Endothelial cell of hepatic sinusoid (primary cell): ENCODE results near the gene ZNF423.

Experiments used
- in situ Hi-C: cut with HindIII; loops from 2 replicates; pipeline ENCODE4 v1.10.0; 2017; ENCODE audit warnings: low sequenced_read_pairs

ZNF423 gene

DNA sequence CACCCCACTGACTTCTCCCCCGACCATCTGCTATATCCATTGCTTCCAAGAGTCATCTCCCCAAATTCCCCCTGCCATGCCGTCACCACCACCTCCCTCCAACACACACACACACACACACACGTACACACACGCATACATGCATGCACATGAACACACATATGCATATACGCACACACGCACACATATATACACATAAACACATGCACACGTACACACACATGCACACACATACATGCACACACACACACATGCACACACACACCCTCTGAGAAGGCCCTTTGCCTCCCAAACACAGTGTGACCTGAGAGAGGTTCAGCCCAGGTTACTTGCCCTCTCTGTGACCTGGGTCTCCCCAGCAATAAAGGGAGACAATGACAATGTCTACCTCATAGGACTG, 95.1 kb downstream of the ZNF423 start:
- in situ Hi-C loops = no loop called here

- in situ Hi-C loops = loop anchor here (5.0 kb wide), 1 partner anchor 45 kb away; no protein-coding TSS in a partner anchor
These were observed 98.3 kb downstream of the ZNF423 start for GRCh38 chr16:49757559-49758069.

GRCh38 chr16:49756775-49757558, 98.9 kb downstream of the ZNF423 start:
- in situ Hi-C loops = loop anchor here (5.0 kb wide), 1 partner anchor 45 kb away; no protein-coding TSS in a partner anchor

- in situ Hi-C loops = loop anchor here (5.0 kb wide), 1 partner anchor 44 kb away; no protein-coding TSS in a partner anchor
These were observed 100.0 kb downstream of the ZNF423 start for GRCh38 chr16:49755716-49756505.

DNA sequence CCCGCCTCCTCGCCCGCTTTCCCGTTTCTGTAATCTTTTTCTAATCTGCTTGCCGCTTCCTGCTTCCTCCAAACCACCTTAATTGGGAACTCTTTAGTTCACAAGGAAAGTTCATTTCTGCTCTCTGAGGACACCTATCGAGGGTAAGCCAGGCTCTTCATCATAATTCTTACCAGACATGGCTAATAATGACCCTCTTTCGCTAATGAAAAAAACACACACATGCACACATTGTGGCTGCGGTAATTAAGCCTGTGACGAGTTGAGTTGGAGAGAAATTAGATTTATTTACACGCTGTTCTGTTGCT, 100.6 kb downstream of the ZNF423 start:
- in situ Hi-C loops = loop anchor here (5.0 kb wide), 1 partner anchor 43 kb away; no protein-coding TSS in a partner anchor

DNA sequence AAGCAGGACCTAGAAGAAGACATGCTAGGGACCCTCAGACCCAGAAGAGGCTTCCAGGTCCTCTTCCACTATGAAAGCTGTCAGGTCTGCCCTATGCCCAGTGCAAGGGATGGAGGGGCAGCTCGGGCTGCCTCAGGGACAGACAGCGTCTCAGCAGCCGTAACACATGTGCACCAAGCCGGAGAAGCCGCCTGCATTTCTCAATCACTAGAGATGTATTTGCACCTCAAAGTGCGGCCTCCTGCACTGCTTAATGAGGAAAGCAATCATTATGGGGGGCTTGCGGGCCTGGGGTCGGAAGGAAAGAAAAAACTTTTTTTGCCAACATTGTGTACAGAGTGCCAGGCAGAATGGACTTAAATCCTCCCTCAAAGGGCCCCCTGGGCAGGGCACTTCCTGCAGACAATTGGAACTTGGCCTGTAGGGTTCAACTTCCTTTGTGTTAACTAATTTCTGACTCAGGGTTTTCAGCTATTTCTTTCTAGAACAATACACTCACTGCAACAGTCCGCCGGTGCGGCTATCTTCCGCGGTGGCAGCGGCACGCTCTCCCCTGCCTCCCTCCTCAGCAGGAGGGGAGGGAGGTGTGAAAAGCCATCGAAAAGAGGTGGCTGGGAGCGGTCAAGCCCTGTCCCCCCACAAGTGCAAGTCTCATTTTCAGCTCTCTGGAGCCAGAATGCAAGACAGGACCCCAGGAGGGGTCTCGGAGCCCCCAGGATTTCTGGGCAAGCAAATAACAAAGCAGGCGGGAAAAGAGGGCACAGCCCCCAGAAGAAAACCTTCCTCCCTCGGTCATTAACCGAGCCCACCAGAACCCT, 101.2 kb downstream of the ZNF423 start:
- in situ Hi-C loops = loop anchor here (5.0 kb wide), 1 partner anchor 42 kb away; no protein-coding TSS in a partner anchor

DNA sequence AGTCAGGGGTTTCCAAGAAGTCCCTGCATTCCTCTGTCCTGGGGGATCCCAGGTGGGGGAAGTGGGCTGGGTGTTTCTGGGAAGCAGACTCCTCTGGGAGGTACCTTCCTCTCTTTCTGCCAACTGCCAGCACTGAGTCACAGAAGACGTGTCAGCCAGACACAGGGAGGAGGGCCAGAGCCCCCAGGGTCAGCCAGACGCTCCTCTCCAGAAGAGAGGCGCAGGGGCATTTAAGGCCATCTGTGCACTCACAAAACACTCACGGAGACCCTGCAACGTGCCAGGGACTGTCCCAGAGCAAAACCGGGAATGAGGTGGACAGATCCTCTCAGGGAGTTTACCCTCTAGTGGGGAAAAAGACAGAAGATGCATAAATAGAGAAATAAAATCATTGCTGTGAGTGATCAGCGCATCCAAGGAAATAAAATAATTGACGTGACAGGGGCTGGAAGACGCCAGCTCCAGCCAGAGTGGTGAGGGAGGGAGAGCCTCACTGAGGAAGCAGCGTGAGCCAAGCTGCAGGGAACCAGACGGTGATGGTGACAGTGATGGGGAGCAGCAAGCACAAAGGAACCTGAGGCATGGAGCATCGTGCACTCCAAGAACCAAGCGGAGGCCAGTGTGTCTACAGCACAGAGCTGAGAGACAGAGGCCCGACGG, 105.4 kb downstream of the ZNF423 start:
- in situ Hi-C loops = no loop called here

DNA sequence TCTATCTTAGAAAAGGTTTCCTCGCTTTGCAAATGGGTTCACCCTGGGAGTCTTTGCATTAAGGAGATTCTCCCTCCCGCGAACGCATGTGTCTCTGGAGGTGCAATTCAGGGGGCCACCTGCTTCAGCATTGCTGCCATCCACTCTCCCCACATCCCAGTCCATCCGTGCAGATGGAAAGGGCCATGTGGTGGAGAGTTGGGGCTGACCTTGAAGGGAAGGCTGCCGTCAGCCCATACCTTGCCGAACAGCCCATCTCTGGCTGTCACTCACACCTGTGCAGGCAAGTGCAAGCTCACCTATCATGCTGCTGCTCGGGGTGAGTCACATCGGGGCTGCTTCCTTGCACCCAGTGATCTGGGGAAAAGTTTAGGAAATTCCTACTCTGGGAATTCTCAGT, 106.1 kb downstream of the ZNF423 start:
- in situ Hi-C loops = no loop called here

- in situ Hi-C loops = no loop called here
These were observed 107.6 kb downstream of the ZNF423 start for GRCh38 chr16:49748322-49748721.

GRCh38 chr16:49747654-49748053, 108.3 kb downstream of the ZNF423 start:
- in situ Hi-C loops = no loop called here

- in situ Hi-C loops = no loop called here
These were observed 109.4 kb downstream of the ZNF423 start for GRCh38 chr16:49746545-49746944.

DNA sequence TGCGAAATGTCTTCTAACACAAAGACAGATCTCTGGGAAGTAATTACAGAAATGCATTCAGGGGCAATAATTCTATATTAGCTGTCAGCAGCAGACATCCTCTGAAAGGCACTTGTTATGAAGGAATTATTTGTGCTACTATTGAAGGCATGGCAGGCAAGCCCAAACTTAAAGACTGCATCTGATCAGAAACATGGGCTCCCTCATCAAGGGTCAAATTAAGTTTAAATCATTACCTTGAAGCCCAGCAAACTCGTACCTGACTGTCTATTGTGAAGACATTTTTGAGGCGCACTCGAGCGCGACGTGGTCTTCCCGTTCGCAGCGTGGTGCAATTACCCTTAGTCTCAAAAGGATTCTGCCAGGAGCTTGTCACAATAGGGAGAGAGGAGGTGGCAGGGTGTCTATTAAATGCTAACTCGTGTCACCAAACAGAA, 110.6 kb downstream of the ZNF423 start:
- in situ Hi-C loops = no loop called here

DNA sequence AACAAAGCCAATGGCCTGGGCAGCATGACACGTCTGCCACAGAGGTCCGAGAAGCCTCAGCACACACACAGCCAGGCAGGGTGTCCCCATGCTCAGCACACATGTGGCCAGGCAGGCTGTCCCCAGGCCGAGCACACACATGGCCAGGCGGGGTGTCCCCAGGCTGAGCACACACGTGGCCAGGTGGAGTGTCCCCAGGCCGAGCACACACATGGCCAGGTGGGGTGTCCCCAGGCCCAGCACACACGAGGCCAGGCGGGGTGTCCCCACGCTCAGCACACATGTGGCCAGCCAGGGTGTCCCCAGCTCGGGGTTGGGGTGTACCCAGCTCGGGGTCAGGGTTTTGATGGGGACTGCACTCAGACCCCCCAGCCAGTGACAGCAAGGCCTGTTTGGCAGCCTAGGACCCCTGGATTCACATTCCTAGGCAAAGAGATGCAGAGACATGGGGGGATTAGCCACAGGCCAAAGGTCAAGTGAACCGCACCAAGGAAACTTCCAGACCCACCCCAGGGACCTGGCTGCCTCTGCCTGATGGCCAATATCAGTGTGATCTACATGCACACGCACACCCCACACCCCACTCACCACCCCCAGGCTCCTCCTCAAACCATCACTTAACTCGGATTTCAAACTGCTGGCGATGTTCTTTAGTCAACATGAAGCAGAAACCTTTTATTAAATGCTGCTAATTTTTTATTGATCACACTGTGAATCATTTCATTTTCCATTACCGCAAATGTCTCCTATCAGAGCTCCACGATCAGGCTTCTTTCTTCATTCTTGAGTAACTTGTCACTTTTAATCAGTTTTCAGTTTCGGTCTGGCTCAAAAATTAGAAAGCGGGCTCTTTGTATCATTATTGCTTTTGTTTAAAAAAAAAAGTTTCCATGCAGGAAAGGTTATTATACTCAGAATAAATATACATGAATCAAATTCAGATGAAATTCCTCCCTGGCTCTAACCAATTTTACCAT, 111.4 kb downstream of the ZNF423 start:
- in situ Hi-C loops = no loop called here

DNA sequence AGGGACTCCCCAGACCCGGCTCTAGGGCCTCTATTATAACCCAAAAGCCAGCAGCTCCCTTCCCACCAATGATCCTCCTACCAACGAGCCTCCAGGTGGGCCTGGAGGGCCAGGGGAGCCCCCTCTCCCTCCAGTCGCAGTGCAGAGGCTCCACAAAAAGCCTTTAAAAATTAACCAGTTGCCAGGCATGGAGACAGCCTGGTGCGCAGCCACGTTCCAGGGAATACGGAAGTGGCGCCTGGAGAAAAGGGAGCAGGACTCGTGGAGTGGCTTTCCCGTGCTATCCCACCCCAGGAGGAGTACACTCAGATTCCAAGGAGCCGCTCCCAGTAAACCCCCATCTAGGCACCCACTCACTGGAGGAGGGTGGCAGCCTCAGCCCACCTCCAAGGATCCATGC, 112.3 kb downstream of the ZNF423 start:
- in situ Hi-C loops = no loop called here

- in situ Hi-C loops = no loop called here
These were observed 112.8 kb downstream of the ZNF423 start for GRCh38 chr16:49743203-49743464.

DNA sequence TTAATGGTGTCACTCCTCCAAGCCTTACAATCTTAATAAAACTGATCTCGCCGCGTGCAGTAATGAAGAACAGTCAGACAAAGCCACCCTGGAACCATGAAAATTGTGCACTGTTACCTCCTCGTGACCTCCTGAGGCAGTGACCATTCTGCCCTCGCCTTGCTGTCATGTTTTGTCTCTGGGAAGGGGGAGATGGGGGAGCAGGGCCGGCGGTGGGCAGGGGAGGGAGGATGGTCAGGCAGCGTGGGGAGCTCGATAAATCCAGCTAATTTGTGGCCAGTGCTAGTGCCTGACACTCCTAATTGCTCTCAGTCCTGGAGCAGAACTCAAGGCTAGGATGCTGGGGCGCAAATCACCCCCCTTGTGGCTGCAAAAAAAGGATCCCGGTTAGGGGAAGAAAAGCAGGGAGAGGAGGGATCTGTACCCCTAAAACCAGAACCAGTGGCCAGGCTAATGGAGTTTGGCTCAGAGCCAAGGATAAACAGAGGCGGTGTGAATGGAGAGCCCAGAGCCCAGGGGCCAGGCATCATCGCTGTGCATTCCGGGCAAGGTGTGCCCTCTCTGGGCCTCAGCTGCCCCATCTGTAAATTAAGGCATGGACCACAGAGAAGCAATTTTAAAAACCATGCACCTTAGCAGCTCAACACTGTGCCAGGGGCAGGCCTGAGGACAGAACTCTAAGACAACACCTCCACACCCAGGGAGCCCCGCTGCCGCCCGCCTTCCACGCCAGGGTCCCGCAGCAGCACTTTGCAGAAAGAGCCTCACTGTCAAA, 113.3 kb downstream of the ZNF423 start:
- in situ Hi-C loops = no loop called here

- in situ Hi-C loops = no loop called here
These were observed 115.7 kb downstream of the ZNF423 start for GRCh38 chr16:49740256-49740655.

DNA sequence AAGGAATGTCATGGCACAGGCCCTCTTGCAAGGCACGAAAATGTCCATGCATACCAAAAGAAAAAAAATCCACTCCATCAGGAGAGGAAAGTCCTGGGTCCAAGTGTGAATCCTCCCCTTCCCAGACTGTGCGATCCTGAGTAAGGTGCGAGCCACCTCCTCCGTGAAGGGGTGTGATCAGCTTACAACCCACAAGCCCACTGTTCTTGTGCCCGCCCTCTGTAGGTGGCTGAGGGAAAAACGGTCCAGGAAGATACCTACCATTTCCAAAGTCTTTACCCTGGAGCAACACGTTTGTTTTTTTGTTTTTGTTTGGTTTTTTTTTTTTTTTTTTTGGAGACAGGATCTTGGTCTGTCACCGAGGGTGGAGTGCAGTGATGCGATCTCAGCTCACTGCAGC, 116.5 kb downstream of the ZNF423 start:
- in situ Hi-C loops = no loop called here

DNA sequence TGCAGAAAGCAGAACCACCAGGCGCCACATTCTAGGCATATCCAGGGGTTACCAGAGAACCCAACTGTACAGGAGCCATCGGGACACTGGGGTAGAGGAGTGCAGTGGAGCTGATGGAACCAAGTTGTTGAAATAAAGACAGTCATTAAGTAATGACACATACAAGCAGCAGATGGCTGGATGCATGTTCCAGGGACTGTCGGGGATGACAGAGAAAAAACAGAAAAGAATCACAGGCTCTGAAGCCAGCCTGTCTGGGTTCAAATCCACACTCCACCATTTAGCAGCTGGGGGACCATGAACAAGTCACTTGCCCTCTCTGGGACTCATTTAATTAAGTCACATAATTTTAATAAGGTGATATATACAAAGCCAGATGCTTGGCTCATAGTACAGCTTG, 117.1 kb downstream of the ZNF423 start:
- in situ Hi-C loops = no loop called here
